NCI-H2081 treated with DMSO at 0.1 percent for 48 hours (cell line): ENCODE data around the gene GNG13.
"Not testable (repeated sequence)": the region's sequence is repeated elsewhere in the genome, so short reads cannot be mapped to it uniquely, and the experiment has no call there.

Experiments
- DNase-seq: peaks from one replicate; lab custom pipeline; 2025; lab: John Stamatoyannopoulos, UW

Gene GNG13

DNA sequence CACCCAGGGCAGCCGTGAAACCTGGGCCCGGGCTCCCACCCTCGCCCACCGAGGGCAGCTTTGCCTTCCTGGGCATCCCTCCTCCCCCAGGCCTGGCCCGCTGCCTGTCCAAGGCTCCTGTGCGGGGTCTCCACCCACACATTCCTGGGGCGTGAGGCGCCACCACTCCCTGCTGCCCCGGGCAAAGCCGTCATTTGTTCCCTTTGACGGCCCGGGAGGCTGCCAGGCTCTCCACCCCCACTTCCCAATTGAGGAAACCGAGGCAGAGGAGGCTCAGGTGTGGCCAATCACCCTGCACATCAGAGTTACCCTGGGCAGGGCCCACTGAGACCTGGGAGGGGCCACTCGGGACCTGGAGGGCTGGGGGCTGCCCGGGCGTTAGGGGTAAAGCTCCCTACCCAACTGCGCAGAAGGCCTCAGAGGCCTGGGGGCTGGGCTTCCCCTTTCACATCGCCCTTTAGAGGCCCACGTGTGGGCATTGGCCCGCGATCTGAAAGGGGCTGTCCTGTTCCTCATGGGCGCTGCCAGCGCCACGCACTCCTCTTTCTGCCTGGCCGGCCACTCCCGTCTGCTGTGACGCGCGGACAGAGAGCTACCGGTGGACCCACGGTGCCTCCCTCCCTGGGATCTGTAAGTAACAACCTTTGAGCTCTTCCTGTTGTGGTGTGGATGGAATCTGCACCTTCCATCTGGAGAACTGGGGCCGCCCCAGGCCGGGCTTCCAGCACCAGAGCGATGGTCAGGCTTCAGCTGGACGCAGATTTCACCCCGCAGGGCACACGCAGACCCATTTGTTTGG, 39.8 kb downstream of the GNG13 start, which contains the start of gene MSLN:
Gene MSLN (plus strand): TSS at position 190 of the 799 bp plus-strand sequence. CDS start 1,947 bp downstream, outside the sequence.
- DNase-seq: no peak

DNA sequence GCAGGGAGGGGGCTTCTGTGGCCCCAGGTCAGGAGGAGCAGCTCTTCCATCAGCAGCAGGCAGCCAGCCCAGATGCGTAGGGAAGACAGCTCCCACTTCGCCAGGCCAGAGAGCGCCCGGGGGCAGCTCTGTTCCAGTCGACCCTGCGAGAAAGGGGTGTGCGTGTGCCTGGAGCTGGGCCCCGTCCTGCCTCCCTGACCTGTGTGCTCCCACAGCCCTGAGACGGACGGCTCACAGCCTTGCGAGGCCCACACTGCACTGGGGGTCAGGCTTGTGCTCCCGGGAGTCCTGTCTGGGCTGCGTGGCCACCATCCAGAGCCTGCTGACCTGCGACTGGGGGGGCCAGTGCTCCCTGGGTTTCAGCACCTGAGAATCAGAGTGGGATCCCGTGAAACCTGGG, 40.5 kb downstream of the GNG13 start:
- DNase-seq: no peak

DNA sequence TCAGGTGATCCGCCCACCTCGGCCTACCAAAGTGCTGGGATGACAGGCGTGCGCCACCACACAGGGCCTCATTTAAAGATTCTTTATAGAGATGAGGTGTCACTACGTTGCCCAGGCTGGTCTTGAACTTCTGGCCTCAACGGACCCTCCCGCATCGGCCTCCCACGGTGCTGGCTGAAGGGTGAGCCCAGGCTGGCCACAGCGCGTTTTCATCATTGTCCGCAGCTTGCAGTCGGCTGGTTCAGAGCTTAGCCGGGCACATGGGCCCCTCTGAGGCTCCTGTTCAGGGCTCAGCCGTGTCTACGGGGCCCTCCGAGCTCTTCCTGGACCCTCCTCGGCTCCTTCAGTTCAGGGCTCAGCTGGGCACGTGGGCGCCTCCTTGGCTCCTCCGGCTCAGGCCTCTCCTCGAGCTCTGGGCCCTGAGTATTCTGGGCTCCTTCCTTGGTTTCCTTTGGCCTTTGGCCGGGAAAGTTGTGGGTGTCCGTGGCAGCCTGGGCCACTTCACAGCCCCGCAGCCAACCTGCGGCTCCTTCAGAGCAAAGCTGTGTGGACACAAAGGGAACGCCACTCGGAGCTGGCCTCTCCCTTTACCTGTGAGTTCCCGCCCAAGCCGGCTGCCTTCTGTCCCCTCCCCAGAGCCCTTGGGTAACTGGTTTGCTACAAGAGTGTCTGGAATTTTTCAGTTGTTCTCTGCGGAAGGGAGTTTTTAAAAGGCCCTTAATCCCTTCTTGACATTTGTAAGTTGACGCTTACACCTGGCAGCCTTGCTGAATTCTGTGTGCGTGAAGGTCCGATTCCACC, 41.2 kb downstream of the GNG13 start:
- no peak for DNase-seq

DNA sequence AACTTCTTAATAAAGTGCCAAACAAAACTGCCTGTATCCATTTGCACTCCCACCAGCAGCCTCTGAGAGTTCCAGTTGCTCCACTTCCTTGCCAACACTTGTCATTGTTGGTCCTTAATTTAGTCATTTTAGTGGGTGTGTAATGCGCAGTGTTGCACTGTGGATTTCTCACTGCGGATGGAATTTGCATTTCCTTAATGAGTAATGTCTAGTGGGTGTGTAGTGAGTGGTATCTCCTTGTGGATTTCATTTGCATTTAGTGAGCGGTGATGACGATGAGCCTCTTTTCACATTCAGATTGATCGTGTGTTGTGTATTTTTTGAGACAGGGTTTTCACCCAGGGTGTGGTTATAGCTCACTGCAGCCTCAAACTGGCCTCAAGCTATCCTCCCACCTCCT, 44.1 kb downstream of the GNG13 start:
- DNase-seq: no peak

DNA sequence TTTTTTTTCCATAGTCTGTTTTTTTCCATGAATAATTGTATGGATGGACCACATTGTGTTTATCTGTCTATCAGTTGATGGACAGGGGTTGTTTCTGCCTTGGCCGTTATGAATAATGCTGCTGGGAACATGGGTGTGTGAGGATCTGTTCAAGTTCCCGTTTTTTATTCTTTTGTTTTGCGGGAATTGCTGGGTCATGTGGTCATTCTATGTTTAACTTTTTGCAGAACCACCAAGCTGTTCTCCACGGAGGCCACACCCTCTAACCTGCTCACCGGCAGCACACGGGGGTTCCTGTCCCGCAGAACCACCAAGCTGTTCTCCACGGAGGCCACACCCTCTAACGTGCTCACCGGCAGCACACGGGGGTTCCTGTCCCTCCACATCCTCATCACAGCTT, 45.9 kb downstream of the GNG13 start:
- DNase-seq: no peak

DNA sequence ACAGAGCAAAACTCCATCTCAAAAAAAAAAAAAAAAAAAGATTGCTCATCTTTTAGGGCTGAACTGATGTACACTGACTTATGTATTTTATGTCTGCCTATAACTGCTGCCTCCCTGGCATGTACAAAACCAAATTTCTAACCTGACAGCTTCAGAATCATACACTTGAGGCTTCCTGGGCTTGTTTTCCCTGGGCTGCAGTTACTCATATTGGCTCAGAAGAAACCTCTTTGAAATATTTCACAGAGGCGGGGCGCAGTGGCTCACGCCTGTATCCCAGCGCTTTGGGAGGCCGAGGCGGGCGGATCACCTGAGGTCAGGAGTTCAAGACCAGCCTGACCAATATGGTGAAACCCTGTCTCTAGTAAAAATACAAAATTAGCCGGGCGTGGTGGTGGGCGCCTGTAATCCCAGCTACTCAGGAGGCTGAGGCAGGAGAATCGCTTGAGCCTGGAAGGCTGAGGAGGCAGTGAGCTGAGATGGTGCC, 46.4 kb downstream of the GNG13 start:
- DNase-seq: not testable (repeated sequence)

DNA sequence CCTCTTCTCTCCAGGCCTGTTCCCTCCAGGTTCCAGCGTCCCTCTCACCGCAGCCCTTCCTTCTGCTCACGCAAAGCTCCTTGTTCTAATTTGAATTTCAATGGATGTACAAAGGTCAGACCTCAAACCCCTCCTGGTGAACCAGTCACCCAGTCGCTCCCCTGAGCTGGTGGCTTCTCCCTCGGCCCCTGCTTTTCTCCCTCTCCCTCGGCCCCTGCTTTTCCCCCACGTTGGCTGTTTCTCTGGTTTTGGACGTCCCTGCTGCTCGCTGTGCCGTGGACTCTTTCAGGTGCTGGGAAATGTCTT, 48.6 kb downstream of the GNG13 start:
- no peak for DNase-seq

DNA sequence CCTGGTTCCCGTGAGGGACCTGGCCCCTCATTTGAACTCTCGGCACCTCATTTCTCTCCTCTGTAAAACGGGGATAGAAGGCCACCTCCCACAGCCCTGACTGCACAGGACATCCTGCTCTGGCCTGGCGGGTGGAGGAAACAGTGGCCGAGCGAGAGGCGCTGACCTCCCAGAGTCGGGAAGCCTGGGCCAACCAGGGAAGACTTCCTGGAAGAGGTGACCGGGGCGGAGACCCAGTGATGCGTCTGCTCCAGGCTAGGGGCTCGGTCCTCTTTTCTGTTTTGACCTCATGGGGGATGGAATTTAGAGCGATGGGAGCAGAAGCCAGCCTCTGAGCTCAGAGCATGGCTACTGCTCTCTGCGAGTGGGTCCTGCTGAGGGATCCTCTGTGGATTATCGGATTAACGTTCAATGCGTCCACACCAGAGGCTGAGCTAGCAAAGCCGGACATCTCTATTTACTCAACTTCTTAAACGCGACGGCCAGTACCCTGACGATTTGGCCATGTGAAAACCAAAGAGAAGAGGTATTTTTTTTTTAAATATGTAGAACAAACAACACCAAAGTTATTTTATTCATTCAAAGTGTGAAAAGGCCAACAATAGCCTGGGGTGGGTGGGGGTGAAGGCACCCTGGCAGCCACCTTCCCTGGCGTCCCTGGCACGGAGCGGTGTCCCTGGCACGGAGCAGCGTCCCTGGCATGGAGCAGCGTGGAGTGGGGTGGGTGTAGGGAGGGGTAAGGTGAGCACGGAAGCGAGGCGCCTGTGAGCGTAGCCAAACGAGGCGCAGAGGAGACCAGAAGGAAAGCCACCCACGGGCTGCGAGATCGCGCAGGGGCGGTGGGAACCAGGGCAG, 49.2 kb downstream of the GNG13 start:
- no peak for DNase-seq

DNA sequence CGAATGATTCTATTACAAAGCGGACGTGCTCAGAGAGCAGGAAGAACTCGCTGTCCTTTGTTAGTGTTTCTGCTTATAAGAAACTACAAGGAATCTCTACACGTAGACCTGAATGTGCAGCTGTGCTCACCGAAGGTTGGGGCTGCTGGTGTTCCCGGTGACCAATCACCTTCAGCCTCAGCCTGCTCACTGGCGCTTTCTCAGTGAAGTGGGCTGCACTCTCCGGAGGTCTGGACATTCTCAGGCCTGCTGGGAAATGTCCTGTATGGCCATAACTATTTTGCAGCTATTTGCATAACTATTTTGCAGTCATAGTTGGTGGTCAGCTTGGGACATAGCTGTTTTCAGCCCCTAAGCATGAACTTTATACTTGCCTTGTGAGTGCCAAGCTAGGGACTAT, 50.0 kb downstream of the GNG13 start:
- no peak for DNase-seq

DNA sequence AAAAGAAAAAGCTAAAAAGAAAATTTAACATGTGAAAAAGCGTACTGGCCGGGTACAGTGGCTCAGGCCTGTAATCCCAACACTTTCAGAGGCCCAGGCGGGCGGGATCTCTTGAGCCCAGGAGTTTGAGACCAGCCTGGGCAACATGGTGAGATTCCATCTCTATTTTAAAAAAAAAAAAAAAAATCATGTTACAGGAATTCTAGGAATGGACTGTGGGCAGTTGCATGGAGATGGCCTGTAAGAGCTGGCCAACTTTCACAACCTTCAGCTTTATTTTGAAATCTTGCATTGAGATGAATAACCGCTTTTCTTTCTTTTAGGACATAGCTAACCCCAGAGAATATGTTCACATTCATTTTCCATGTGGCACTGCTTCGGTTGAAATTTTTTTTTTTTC, 51.5 kb downstream of the GNG13 start:
- DNase-seq: no peak
